GM23248 (cell line): ENCODE results near the gene CSRP3. TPM values are rescaled to one million over a fixed set of nuclear protein-coding genes. Genes with fewer than 3 reads are reported as not detected.

Experiments used
- DNase-seq: peaks from one replicate; pipeline ENCODE4 v3.0.0-alpha.2; 2015
- H2AFZ ChIP-seq: fragments of 200-600 bp; sonication (generic); 2 replicates; pipeline ENCODE4 v1.6.1; 2016; ENCODE audit warnings: antibody characterized with exemption
- H3F3A ChIP-seq: fragments of 200-600 bp; sonication (generic); 2 replicates; pipeline ENCODE4 v1.6.1; 2016; ENCODE audit warnings: mild to moderate bottlenecking, antibody characterized with exemption, mixed run types; ENCODE audit not compliant: insufficient read depth
- H3K27ac ChIP-seq: fragments of 200-600 bp; sonication (generic); 2 replicates; pipeline ENCODE4 v1.5.1; 2016; ENCODE audit warnings: mild to moderate bottlenecking
- H3K27me3 ChIP-seq: fragments of 200-600 bp; sonication (generic); replicated peaks from 2 replicates; pipeline ENCODE4 v1.6.1; 2016; ENCODE audit warnings: mild to moderate bottlenecking; ENCODE audit not compliant: insufficient read depth
- H3K36me3 ChIP-seq: fragments of 200-600 bp; sonication (generic); 2 replicates; pipeline ENCODE4 v1.6.1; 2016; ENCODE audit warnings: low read depth, mild to moderate bottlenecking
- H3K4me1 ChIP-seq: fragments of 200-600 bp; sonication (generic); 2 replicates; pipeline ENCODE4 v1.6.1; 2016; ENCODE audit warnings: mild to moderate bottlenecking; ENCODE audit not compliant: insufficient read depth
- H3K4me2 ChIP-seq: fragments of 200-600 bp; sonication (generic); one replicate; pipeline ENCODE4 v1.6.1; 2016; ENCODE audit warnings: mild to moderate bottlenecking; ENCODE audit not compliant: unreplicated experiment
- H3K4me3 ChIP-seq: fragments of 200-600 bp; sonication (generic); 2 replicates; pipeline ENCODE4 v1.5.1; 2016; ENCODE audit warnings: mild to moderate bottlenecking
- H3K79me2 ChIP-seq: fragments of 200-600 bp; sonication (generic); 2 replicates; pipeline ENCODE4 v1.6.1; 2016; ENCODE audit warnings: mild to moderate bottlenecking; ENCODE audit not compliant: insufficient read depth
- H3K9ac ChIP-seq: fragments of 200-600 bp; sonication (generic); 2 replicates; pipeline ENCODE4 v1.6.1; 2016; ENCODE audit warnings: mild to moderate bottlenecking
- H3K9me2 ChIP-seq: fragments of 200-600 bp; sonication (generic); 2 replicates; pipeline ENCODE4 v1.6.1; 2016; ENCODE audit warnings: mixed run types, mild to moderate bottlenecking, moderate library complexity; ENCODE audit not compliant: insufficient read depth
- H3K9me3 ChIP-seq: fragments of 200-600 bp; sonication (generic); one replicate; pipeline ENCODE4 v1.6.1; 2017; ENCODE audit warnings: low read depth
- H4K20me1 ChIP-seq: fragments of 200-600 bp; sonication (generic); 2 replicates; pipeline ENCODE4 v1.6.0; 2016; ENCODE audit not compliant: insufficient read depth
- EZH2 ChIP-seq: fragments of 200-600 bp; sonication (generic); IDR thresholded peaks from 2 replicates; pipeline ENCODE4 v1.6.1; 2018; ENCODE audit warnings: antibody characterized with exemption, mild to moderate bottlenecking; ENCODE audit not compliant: insufficient read depth, poor library complexity, severe bottlenecking
- EZH2phosphoT487 ChIP-seq: fragments of 200-600 bp; sonication (generic); IDR thresholded peaks from 2 replicates; pipeline ENCODE4 v1.6.1; 2018; ENCODE audit warnings: antibody characterized with exemption, moderate library complexity, mild to moderate bottlenecking, low read depth; ENCODE audit not compliant: insufficient read depth
- WGBS, 2 experiments: methylation state at CpG; one replicate each; pipeline ENCODE4 v1.1.6; 2015 to 2017; ENCODE audit warnings: low lambda C conversion rate in 2 of 2, low coverage in 1 of 2; ENCODE audit errors: missing lambda C conversion rate in 2 of 2; 5-methylcytosine and 5-hydroxymethylcytosine counted together
- in situ Hi-C: fragments of 300-500 bp; cut with MboI; formaldehyde crosslinking; loops from 2 replicates; pipeline ENCODE4 v1.15.0; 2020
- polyA plus RNA-seq: library from polyadenylated mRNA; unstranded; fragments of >200 nt; fragmentation: Nextera tagmentation; extraction: Ambion mirVana; gene quantifications from 2 replicates; pipeline ENCODE4 v1.2.1, GENCODE V29; 2016
- total RNA-seq: library from RNA; depleted of rRNA; stranded (reverse); fragments of >200 nt; shearing (Covaris generic); gene quantifications from 2 replicates; pipeline ENCODE4 v1.2.3, GENCODE V29; 2014

CSRP3 gene
- total and polyA plus RNA-seq, 2 experiments from 2014 or later: not detected

DNA sequence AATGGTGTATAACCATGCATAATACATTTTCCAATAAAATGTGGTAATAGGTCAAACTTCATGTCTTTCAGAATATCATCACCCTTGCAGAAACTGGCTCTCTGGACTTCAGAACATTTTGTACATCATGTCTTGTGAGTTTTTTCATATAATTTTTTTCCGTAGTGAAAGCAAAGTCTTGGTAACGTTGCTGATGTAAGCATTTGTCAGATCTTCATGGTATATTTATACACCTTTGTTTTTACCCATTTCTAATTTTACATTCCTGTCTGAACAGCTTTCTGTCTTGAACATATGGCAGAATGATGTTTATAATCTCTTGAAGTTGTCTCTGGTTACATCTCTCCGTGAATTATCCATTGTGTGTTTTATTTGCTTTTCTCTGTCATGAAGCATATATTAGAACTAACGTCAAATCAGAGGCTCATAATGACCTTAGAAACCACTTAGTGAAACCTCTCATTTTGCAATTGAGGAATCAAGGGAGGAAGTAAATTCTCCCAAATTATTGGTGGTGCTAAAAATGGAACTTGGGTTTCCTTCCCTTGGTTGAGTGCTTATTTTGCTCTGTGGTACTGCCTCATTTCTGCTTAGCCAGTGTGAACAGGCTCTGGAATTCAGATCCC, 37.4 kb downstream of the CSRP3 start:
- Histone ChIP-seq H3K9ac (no peak overlapping the region), H3K79me2 (no peaks in the 10 kb centered on the region), H3K27me3 (no peaks in the 10 kb centered on the region), H3K27ac (no peak overlapping the region), H3F3A (no peaks in the 10 kb centered on the region), H3K9me2 (no peaks in the 10 kb centered on the region), H3K4me3 (no peak overlapping the region), H3K9me3 (no peaks in the 10 kb centered on the region), H3K4me1 (no peaks in the 10 kb centered on the region), H3K4me2 (no peak overlapping the region), H3K36me3 (peaks cover 24% of the 10 kb centered on the region; the same call in 1 of the 2 replicates), H4K20me1 (no peaks in the 10 kb centered on the region), H2AFZ (no peak overlapping the region)
- in situ Hi-C loops: no loop called here
- no peak for DNase-seq
- TF ChIP-seq EZH2phosphoT487: no peak
- no peak for TF ChIP-seq EZH2
- WGBS, 2 experiments: 87 to 90% methylated on average over 4 of the region's 4 CpGs

DNA sequence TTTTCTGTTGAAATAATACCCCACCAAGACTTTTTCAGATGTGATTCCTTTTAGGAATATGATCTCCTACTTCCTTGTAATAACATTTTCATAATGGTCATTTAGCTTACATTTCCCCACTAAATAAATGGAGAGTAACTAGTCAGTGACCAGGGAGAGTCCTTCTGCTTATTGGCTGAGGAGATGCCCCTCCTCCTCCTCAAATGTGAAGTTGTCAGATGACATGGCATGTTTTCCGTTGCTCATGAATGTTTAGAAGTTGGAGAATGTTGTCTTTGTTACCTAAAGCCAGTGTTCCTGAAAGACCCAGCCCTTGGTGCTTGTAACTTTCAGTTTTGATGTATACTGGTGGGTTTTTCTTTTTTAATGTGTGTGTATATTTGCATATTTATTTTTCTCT, 38.2 kb downstream of the CSRP3 start:
- Histone ChIP-seq H2AFZ (no peak overlapping the region), H3K79me2 (no peaks in the 10 kb centered on the region), H3K27ac (no peak overlapping the region), H3K9me2 (no peaks in the 10 kb centered on the region), H3K4me1 (no peaks in the 10 kb centered on the region), H3K9ac (no peak overlapping the region), H4K20me1 (no peaks in the 10 kb centered on the region), H3K4me3 (no peak overlapping the region), H3F3A (no peaks in the 10 kb centered on the region), H3K4me2 (no peak overlapping the region), H3K27me3 (no peaks in the 10 kb centered on the region), H3K9me3 (no peaks in the 10 kb centered on the region), H3K36me3 (peaks cover 24% of the 10 kb centered on the region; the same call in 1 of the 2 replicates)
- in situ Hi-C loops: no loop called here
- 100% methylated on average over 1 of the region's 1 CpG for WGBS, 2 experiments
- TF ChIP-seq EZH2 (no peak), EZH2phosphoT487 (no peak)
- no peak for DNase-seq

GRCh38 chr11:19162951-19163505, 38.8 kb downstream of the CSRP3 start:
- Histone ChIP-seq H3K36me3 (peaks cover 23% of the 10 kb centered on the region; the same call in 1 of the 2 replicates), H4K20me1 (no peaks in the 10 kb centered on the region), H3K4me1 (no peaks in the 10 kb centered on the region), H3K9me2 (no peaks in the 10 kb centered on the region), H3K9ac (no peak overlapping the region), H3K9me3 (no peaks in the 10 kb centered on the region), H3K27ac (no peak overlapping the region), H3K79me2 (no peaks in the 10 kb centered on the region), H3K27me3 (no peaks in the 10 kb centered on the region), H3K4me2 (no peak overlapping the region), H2AFZ (no peak overlapping the region), H3K4me3 (no peak overlapping the region), H3F3A (no peaks in the 10 kb centered on the region)
- in situ Hi-C loops: no loop called here
- TF ChIP-seq EZH2phosphoT487 (no peak), EZH2 (no peak)
- DNase-seq: no peak
- WGBS, 2 experiments: 100% methylated on average over 1 of the region's 1 CpG

GRCh38 chr11:19161651-19162050, 40.1 kb downstream of the CSRP3 start:
- DNase-seq: no peak
- no peak for TF ChIP-seq EZH2
- TF ChIP-seq EZH2phosphoT487: no peak
- Histone ChIP-seq H3K9ac (no peak overlapping the region), H3K9me2 (no peaks in the 10 kb centered on the region), H2AFZ (no peak overlapping the region), H3K4me3 (no peak overlapping the region), H3K79me2 (no peaks in the 10 kb centered on the region), H3K36me3 (peaks cover 23% of the 10 kb centered on the region; the same call in 1 of the 2 replicates), H3K4me1 (no peaks in the 10 kb centered on the region), H4K20me1 (no peaks in the 10 kb centered on the region), H3K9me3 (no peaks in the 10 kb centered on the region), H3K27me3 (no peaks in the 10 kb centered on the region), H3K4me2 (no peak overlapping the region), H3K27ac (no peak overlapping the region), H3F3A (no peaks in the 10 kb centered on the region)
- WGBS, 2 experiments: 92 to 98% methylated on average over 2 of the region's 2 CpGs
- in situ Hi-C loops: no loop called here
